ENCODE measurements around the gene AMH.

DNA sequence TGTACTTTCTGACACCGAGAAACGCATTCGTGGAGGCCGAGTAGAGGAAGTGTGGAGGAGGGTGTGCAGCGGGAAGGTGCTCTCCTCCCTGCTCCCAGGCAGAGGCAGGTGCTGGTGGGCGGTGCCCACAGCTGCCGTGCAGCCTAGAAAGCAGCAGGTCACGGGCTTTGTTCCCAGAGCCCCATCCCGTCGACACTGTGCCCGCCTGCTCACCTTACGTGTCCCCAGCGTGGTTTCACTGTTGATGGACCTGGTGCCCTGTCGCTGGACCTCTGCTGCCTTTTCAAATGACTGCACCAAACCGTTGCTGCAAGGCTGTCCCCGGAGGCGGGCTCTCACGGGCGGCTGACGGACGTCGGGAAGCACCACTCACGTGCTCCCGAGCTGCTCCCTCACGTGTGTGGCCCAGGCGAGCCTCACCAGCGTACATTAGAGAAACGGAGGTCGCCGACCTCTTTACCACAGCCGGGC, 33.8 kb upstream of the AMH start:
- TF ChIP-seq USF1 (CRISPR knock-in tag; IDR thresholded peaks at IDR 0.05): no peak
- no peak for TF ChIP-seq NR2C2 (CRISPR knock-in tag; IDR thresholded peaks at IDR 0.05)
- TF ChIP-seq, protein P1, sequence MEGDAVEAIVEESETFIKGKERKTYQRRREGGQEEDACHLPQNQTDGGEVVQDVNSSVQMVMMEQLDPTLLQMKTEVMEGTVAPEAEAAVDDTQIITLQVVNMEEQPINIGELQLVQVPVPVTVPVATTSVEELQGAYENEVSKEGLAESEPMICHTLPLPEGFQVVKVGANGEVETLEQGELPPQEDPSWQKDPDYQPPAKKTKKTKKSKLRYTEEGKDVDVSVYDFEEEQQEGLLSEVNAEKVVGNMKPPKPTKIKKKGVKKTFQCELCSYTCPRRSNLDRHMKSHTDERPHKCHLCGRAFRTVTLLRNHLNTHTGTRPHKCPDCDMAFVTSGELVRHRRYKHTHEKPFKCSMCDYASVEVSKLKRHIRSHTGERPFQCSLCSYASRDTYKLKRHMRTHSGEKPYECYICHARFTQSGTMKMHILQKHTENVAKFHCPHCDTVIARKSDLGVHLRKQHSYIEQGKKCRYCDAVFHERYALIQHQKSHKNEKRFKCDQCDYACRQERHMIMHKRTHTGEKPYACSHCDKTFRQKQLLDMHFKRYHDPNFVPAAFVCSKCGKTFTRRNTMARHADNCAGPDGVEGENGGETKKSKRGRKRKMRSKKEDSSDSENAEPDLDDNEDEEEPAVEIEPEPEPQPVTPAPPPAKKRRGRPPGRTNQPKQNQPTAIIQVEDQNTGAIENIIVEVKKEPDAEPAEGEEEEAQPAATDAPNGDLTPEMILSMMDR (IDR thresholded peaks at IDR 0.05): no peak
- no peak for TF ChIP-seq CREB1 (CRISPR knock-in tag; IDR thresholded peaks at IDR 0.05)
- no peak for TF ChIP-seq E2F4 (CRISPR knock-in tag; IDR thresholded peaks at IDR 0.05; ENCODE audit: borderline replicate concordance, low read depth)
- TF ChIP-seq NFYB (CRISPR knock-in tag; conservative IDR thresholded peaks at IDR 0.05; ENCODE audit: low read depth): peak; percentile 42; the same call in 1 of the 2 replicates
- TF ChIP-seq, protein P2, sequence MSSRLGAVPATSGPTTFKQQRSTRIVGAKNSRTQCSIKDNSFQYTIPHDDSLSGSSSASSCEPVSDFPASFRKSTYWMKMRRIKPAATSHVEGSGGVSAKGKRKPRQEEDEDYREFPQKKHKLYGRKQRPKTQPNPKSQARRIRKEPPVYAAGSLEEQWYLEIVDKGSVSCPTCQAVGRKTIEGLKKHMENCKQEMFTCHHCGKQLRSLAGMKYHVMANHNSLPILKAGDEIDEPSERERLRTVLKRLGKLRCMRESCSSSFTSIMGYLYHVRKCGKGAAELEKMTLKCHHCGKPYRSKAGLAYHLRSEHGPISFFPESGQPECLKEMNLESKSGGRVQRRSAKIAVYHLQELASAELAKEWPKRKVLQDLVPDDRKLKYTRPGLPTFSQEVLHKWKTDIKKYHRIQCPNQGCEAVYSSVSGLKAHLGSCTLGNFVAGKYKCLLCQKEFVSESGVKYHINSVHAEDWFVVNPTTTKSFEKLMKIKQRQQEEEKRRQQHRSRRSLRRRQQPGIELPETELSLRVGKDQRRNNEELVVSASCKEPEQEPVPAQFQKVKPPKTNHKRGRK (CRISPR knock-in tag; IDR thresholded peaks at IDR 0.05; ENCODE audit: borderline replicate concordance): no peak
- TF ChIP-seq, protein P3, sequence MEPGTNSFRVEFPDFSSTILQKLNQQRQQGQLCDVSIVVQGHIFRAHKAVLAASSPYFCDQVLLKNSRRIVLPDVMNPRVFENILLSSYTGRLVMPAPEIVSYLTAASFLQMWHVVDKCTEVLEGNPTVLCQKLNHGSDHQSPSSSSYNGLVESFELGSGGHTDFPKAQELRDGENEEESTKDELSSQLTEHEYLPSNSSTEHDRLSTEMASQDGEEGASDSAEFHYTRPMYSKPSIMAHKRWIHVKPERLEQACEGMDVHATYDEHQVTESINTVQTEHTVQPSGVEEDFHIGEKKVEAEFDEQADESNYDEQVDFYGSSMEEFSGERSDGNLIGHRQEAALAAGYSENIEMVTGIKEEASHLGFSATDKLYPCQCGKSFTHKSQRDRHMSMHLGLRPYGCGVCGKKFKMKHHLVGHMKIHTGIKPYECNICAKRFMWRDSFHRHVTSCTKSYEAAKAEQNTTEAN (CRISPR knock-in tag; IDR thresholded peaks at IDR 0.05): no peak
- TF ChIP-seq, protein P4, sequence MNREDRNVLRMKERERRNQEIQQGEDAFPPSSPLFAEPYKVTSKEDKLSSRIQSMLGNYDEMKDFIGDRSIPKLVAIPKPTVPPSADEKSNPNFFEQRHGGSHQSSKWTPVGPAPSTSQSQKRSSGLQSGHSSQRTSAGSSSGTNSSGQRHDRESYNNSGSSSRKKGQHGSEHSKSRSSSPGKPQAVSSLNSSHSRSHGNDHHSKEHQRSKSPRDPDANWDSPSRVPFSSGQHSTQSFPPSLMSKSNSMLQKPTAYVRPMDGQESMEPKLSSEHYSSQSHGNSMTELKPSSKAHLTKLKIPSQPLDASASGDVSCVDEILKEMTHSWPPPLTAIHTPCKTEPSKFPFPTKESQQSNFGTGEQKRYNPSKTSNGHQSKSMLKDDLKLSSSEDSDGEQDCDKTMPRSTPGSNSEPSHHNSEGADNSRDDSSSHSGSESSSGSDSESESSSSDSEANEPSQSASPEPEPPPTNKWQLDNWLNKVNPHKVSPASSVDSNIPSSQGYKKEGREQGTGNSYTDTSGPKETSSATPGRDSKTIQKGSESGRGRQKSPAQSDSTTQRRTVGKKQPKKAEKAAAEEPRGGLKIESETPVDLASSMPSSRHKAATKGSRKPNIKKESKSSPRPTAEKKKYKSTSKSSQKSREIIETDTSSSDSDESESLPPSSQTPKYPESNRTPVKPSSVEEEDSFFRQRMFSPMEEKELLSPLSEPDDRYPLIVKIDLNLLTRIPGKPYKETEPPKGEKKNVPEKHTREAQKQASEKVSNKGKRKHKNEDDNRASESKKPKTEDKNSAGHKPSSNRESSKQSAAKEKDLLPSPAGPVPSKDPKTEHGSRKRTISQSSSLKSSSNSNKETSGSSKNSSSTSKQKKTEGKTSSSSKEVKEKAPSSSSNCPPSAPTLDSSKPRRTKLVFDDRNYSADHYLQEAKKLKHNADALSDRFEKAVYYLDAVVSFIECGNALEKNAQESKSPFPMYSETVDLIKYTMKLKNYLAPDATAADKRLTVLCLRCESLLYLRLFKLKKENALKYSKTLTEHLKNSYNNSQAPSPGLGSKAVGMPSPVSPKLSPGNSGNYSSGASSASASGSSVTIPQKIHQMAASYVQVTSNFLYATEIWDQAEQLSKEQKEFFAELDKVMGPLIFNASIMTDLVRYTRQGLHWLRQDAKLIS (CRISPR knock-in tag; IDR thresholded peaks at IDR 0.05; ENCODE audit: borderline replicate concordance): no peak
- TF ChIP-seq MLX (CRISPR knock-in tag; IDR thresholded peaks at IDR 0.05): no peak

All from WTC11 (cell line).